Stimulated activated effector memory CD8-positive, alpha-beta T cell treated with anti-CD3 and anti-CD28 coated beads, Interleukin-12 subunit alpha, Interleukin-12 subunit beta, amount 100 ng/mL, for 72 hours (primary cell): ENCODE data around the gene FDX1.

Experiments used
- ATAC-seq: fragments of 150-1000 bp; cut with Tn5 transposase; 2 replicates; pipeline ENCODE4 v1.10.0; 2021
- DNase-seq, 2 donors: peaks; one replicate each; pipeline ENCODE4 v3.0.0; 2021 to 2022; ENCODE audit warnings: low spot score in 2 of 2
- H3K27ac Mint-ChIP-seq: one replicate; pipeline ENCODE4 v1.8.0; 2022; ENCODE audit warnings: mild to moderate bottlenecking, mixed read lengths
- H3K36me3 Mint-ChIP-seq: one replicate; pipeline ENCODE4 v1.8.0; 2022; ENCODE audit warnings: mild to moderate bottlenecking, mixed read lengths
- H3K4me1 Mint-ChIP-seq: one replicate; pipeline ENCODE4 v1.8.0; 2022; ENCODE audit warnings: mixed read lengths
- H3K4me3 Mint-ChIP-seq: one replicate; pipeline ENCODE4 v1.8.0; 2022; ENCODE audit warnings: mild to moderate bottlenecking, mixed read lengths
- H3K9me3 Mint-ChIP-seq: one replicate; pipeline ENCODE4 v1.8.0; 2022; ENCODE audit warnings: mixed read lengths

The FDX1 gene

DNA sequence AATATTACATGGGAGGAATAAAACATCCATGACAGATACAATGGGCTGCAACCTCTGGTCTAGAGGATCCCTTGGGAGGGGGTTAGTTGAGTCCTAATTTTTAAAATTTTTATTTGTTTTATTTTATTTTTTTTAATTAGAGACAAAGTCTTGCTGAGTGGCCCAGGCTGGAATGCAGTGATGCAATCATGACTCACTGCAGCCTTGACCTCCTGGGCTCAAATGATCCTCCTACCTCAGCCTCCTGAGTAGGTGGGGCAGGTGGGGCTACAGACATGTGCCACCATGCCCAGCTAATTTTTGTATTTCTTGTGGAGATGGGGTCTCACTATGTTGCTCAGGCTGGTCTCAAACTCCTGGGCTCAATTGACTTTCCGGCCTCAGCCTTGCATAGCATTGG, 43.1 kb downstream of the FDX1 start:
- DNase-seq (no peak), ATAC-seq (no peak)

DNA sequence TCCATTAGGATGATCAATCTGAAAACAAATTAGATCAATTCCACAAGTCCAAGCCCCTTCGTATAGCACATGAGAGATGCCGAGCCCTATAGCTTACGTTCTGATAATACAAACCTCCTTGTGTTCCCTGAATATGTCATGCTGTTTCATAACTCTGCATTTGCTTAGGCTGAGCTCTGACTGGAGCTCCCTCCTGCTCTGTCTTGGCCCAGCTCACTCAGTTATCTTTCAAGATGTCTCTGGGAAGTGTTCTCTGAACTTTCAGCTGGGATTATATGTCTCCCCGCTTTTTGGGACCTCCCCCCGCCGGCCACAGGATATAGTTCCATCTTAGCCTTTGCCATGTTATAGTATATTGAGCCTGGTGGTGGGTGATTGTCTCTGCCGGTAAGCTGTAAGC, 44.0 kb downstream of the FDX1 start:
- no peak overlapping the region for H3K27ac Mint-ChIP-seq
- no peak overlapping the region for H3K4me3 Mint-ChIP-seq
- no peak for DNase-seq
- ATAC-seq: no peak
- no peaks in the 10 kb centered on the region for H3K4me1 Mint-ChIP-seq
- no peaks in the 10 kb centered on the region for H3K36me3 Mint-ChIP-seq
- no peaks in the 10 kb centered on the region for H3K9me3 Mint-ChIP-seq

More for the DNA sequence above, 43.1 kb downstream of the FDX1 start:
- H3K27ac Mint-ChIP-seq: no peak overlapping the region
- no peak overlapping the region for H3K4me3 Mint-ChIP-seq
- H3K4me1 Mint-ChIP-seq: no peaks in the 10 kb centered on the region
- H3K9me3 Mint-ChIP-seq: no peaks in the 10 kb centered on the region
- H3K36me3 Mint-ChIP-seq: no peaks in the 10 kb centered on the region

DNA sequence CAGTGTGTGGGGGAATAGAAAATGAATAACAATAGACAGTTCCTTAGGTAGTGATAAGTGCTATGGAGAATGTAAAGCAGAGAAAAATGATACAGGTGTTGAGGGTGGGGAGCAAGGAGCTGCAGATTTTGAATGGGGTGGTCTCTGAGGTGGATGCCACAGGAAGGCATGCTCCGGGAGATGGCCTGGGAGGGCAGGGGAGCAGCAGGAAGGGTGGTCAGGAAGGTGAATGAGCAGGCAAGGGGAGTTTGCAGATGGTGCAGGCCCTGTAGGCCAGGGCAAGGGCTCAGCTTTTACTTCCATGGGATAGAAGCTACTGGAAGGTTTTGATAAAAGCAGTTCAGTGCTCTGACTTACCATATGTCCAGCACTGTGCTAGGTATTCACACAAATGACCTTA, 44.8 kb downstream of the FDX1 start:
- peak overlapping the region; percentile 15 for H3K27ac Mint-ChIP-seq
- H3K9me3 Mint-ChIP-seq: no peaks in the 10 kb centered on the region

DNA sequence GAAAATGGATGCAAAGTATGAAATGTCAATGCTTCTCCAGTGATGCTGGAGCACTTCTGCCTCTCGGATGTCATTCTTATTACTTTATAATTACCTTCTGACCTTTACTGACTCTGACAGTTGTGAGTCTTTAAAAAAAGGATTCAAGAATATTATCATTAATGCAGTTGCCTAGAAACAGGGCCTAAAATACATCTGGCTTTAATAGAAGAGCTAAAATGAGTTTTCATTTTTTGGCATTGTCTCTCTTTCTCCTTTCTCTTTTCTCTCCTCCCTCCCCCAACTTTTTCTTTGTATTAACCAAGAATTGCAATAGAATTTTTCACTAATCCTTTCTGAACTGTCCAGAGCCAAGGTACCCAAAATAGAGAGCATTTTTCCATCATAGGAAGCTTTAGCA, 45.9 kb downstream of the FDX1 start:
- no peaks in the 10 kb centered on the region for H3K4me1 Mint-ChIP-seq
- no peaks in the 10 kb centered on the region for H3K9me3 Mint-ChIP-seq
- ATAC-seq: no peak
- H3K4me3 Mint-ChIP-seq: no peak overlapping the region
- no peaks in the 10 kb centered on the region for H3K36me3 Mint-ChIP-seq
- DNase-seq: no peak
- no peak overlapping the region for H3K27ac Mint-ChIP-seq

More for the DNA sequence above, 44.8 kb downstream of the FDX1 start:
- no peak for DNase-seq
- H3K4me1 Mint-ChIP-seq: no peaks in the 10 kb centered on the region
- H3K36me3 Mint-ChIP-seq: no peaks in the 10 kb centered on the region
- H3K4me3 Mint-ChIP-seq: no peak overlapping the region
- ATAC-seq: no peak

DNA sequence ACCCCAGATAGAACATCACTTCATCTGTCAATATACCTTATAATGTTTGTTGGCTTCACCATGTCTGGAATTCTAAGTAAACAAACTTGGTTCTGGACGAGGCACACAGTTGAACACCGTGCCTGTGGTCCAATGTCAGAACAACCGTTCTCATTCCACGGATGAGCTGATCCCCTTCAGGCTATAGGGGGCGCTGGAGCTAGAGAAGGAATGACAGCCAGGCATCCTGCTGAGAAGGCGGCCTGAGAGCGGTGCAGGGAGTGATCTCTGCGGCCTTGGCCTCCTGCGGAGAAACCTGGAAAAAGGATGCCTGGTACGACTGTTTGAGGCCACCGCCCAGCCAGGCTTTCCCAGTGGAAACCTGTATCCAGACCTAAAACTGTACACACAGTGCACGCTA, 48.7 kb downstream of the FDX1 start:
- no peaks in the 10 kb centered on the region for H3K9me3 Mint-ChIP-seq
- H3K4me1 Mint-ChIP-seq: no peaks in the 10 kb centered on the region
- H3K36me3 Mint-ChIP-seq: no peaks in the 10 kb centered on the region
- H3K4me3 Mint-ChIP-seq: no peak overlapping the region
- DNase-seq: no peak
- ATAC-seq: no peak
- no peak overlapping the region for H3K27ac Mint-ChIP-seq

DNA sequence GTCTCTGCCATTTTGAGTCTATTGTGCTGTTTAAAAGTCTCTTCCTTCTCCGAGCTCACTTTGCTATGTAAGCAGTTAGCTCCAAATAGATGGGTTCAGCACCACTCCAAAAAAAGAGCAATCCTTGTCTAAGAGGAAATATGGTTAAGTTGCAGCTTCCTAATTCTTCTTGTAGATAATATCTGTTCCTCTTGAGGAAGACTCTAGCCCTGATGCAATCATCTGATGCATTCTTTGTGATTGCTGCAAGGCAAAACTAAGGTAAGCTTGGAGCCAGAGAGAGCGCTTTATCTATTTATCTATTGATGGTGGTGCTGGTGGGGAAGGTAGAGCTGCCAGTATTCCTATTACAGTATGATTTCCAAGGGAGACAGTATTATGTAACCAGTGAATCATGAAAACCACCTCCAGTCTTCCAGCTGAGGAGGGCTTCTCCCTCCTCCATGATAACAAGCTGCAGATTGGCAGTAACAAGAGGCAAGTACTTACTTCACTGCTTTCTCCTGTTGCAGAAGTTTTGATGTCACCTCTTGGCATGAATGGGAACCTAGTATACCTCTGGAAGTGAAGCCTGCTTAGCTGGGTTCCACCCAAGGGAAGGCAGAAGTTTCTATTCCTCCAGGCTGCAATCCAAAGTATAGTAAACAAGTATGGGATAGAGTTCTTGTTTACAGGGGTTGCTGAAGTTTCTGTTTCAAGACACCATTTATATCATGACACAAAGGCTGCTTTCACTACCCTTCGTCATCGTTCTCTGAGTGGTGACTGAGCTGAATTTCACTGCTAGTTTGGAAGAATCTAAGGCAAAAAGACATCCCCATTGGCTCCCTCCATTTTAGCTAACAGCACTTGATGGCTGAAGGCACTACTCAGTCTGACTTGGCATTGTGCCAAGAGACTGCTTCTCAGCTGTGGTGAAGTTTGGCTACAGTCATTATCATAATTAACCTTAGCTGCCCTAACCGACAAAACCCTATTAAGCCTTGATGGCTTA, 49.7 kb downstream of the FDX1 start:
- H3K9me3 Mint-ChIP-seq: no peaks in the 10 kb centered on the region
- DNase-seq (no peak), ATAC-seq (no peak)
- no peaks in the 10 kb centered on the region for H3K36me3 Mint-ChIP-seq
- H3K4me3 Mint-ChIP-seq: no peak overlapping the region
- H3K27ac Mint-ChIP-seq: no peak overlapping the region
- no peaks in the 10 kb centered on the region for H3K4me1 Mint-ChIP-seq

DNA sequence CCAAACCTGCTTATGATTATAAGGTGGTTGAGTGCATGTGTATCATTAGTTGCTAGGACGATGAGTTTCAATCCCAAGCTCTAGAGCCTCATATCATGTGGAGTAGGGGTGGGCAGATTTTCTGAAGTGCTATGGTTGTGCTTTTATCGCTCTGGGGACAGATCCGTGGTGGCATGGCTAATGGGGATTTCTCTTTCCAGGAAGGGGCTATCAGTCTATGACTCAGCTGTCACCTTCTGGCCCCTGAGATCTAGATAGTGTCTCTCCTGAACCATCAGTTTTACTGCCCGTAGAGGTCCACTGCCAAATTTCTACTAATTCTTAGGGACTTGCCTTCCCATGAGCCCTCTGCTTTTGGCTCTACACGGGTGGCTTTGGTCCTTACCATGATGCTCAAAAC, 51.8 kb downstream of the FDX1 start:
- ATAC-seq (no peak), DNase-seq (no peak)
- Mint-ChIP-seq H3K27ac (no peak overlapping the region), H3K4me3 (no peak overlapping the region), H3K9me3 (no peaks in the 10 kb centered on the region), H3K36me3 (no peaks in the 10 kb centered on the region), H3K4me1 (no peaks in the 10 kb centered on the region)

DNA sequence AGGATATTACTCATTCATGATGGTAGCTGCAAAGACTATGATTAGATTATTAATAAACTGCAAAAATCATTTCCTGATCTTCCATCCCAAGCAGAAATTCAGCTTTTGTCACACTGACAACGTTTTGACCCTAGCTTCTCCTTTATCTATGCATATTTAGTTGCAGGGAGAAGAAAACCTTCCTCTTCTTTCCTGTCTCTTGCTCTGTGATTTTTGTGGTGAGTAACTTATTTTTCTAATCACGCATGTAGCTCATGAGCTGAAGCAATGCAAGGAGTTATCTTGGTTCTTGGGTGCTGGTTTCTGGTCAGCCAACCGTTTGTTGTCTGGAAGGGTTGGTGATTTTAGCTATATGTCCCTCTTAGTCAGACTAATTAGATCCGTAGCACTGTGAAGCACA, 56.4 kb downstream of the FDX1 start:
- no peaks in the 10 kb centered on the region for H3K36me3 Mint-ChIP-seq
- no peaks in the 10 kb centered on the region for H3K9me3 Mint-ChIP-seq
- H3K4me3 Mint-ChIP-seq: no peak overlapping the region
- no peak for DNase-seq
- ATAC-seq: no peak
- H3K27ac Mint-ChIP-seq: no peak overlapping the region
- no peaks in the 10 kb centered on the region for H3K4me1 Mint-ChIP-seq

DNA sequence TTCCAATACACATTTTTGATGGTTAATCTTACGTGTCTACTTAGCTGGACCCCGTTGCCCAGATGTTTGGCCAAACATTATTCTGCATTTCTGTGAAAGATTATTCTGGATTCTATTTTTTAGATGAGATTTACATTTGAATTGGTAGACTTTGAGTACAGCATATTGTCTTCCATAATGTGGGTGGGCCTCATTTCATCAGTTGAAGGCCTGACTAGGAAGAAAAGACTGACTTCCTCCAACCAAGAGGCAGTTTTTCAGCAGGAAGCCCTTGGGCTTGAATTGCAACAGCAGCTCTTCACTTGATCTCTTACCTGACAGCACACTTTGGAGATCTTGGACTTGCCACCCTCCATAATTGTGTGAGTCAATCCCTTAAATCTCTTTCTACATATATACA, 58.7 kb downstream of the FDX1 start:
- Mint-ChIP-seq H3K4me1 (no peaks in the 10 kb centered on the region), H3K36me3 (no peaks in the 10 kb centered on the region), H3K4me3 (no peak overlapping the region), H3K27ac (no peak overlapping the region), H3K9me3 (no peaks in the 10 kb centered on the region)
- no peak for ATAC-seq
- no peak for DNase-seq

DNA sequence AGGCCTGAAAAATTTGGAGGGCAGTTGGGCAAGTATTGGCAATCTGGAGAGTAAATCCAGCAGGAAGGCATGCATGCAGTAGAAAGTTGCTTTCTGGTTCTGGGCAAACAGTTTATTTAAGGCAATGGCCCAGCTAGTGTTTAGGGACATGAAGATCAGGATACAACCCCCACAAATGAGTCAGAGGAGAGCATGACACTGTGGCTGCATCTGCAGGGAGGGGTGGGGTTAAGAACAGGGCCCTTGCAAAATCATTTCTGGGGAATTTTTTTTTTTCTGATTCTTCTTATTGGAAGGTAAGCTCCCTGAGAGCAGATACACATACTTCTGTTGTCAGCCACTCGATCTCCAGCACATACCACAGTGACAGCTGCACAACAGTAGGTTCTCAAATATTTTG, 61.1 kb downstream of the FDX1 start:
- Mint-ChIP-seq H3K9me3 (no peaks in the 10 kb centered on the region), H3K36me3 (no peaks in the 10 kb centered on the region), H3K27ac (no peak overlapping the region), H3K4me1 (no peaks in the 10 kb centered on the region), H3K4me3 (no peak overlapping the region)
- DNase-seq (no peak), ATAC-seq (peak; percentile 65)

DNA sequence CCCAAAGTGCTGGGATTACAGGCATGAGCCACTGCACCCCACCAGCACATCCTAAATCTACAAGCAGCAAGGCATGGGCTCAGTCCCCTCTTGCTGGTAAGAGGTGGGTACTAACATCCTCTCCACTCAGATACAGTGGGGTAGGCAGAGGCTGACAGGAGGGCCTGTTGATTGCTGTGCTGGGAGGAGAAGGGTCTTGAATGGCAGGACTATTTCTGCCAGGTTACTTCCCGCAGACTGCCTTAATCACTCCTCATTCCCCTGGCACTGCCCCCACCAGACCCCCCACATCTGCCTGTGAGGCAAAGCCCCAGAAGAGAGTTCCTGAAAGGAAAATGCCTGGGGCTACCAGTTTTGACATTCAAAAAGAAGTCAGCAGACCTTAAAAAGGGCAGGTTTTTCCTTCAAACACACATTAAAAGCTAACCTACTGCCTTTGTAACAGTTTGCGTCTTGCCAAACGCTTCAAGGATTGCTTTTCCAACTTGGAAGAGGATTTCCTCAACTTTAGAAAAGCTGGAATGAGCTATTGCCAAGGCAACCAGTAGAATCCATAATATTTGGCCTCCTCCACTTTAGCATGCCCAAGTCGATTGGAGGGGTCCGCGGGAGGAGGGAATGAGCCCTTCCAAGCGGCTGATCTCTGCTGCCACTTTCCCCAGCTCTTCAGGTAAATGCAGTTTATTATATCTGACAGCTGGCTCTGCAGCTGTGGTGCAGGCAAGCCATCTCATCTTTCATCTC, 62.0 kb downstream of the FDX1 start:
- no peak for DNase-seq
- H3K9me3 Mint-ChIP-seq: no peaks in the 10 kb centered on the region
- H3K4me3 Mint-ChIP-seq: no peak overlapping the region
- ATAC-seq: no peak
- H3K4me1 Mint-ChIP-seq: no peaks in the 10 kb centered on the region
- no peak overlapping the region for H3K27ac Mint-ChIP-seq
- H3K36me3 Mint-ChIP-seq: no peaks in the 10 kb centered on the region

DNA sequence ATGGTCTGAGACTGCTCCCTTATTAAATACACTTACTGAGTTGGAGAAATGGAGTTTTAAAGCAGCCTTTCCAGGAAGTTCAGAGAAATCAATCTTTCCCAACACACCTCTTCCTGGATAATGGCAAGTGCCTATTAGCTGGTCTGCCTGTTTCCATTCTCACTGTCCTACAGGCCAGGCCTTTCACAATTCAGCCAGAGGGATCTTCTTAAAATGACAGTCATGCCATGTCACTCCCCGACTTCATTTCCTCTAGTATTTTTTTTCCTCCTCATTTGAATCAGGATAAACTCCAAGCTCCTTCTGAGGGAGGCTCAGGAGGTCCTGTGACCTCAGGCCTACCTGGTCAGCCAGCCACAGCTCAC, 62.6 kb downstream of the FDX1 start:
- no peak for DNase-seq
- ATAC-seq: no peak
- H3K9me3 Mint-ChIP-seq: no peaks in the 10 kb centered on the region
- no peaks in the 10 kb centered on the region for H3K36me3 Mint-ChIP-seq
- no peak overlapping the region for H3K4me3 Mint-ChIP-seq
- H3K4me1 Mint-ChIP-seq: no peaks in the 10 kb centered on the region
- H3K27ac Mint-ChIP-seq: no peak overlapping the region

DNA sequence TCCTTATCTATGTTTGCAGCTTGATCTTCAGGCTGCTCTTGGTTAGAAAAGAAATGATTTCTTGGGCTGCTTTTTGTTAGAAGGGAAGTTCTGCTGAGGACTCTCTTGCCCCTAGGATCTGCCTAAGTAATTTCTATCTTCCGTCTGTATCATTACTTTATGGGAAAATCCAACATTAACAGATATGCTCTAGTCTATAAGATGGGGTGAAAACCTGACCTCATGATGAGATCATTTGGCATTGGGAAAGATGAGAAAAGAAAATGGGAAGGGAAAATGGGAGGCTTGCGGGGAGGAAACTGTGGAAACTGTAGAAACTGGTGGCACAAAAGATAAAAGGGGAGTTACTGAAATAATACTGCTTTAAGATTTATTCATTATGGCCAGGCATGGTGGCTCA, 63.6 kb downstream of the FDX1 start:
- H3K36me3 Mint-ChIP-seq: no peaks in the 10 kb centered on the region
- no peaks in the 10 kb centered on the region for H3K9me3 Mint-ChIP-seq
- ATAC-seq: no peak
- no peak overlapping the region for H3K4me3 Mint-ChIP-seq
- H3K27ac Mint-ChIP-seq: no peak overlapping the region
- H3K4me1 Mint-ChIP-seq: no peaks in the 10 kb centered on the region
- no peak for DNase-seq

DNA sequence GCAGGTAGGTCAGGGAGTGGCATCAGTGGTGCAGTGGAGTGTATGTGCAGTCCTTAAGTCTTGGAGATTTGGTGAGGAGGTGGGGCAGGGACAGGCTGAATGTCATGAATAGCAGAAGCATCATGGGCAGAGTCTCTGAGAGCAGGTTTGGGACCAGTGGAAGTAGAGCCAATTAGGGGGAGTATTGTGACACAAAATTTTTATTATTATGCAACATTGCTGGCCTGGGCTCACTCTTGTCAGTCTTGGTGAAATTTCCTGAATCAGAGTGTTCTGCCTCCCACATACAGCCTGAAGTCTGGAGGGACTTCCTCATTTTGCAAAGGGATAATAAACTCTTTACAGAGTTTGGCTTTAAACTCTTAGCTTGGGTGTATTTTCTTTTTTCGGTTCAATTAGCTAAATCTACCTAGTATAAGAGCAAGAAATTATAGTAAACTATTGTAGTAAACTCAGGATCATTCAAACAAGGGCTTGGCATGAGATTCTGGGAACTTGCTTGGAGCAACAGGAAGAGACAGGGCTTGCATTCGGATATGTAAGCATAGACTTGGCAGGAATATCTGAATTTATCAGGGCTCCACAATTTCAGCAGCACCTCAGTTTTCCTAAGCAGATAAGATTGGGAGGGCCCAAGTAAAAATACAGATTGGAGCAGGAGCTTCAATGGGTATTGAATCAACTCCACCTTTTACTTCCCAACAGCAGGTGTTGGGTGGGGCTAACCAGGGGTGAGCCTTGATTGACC, 67.7 kb downstream of the FDX1 start:
- no peaks in the 10 kb centered on the region for H3K9me3 Mint-ChIP-seq
- no peak overlapping the region for H3K4me3 Mint-ChIP-seq
- DNase-seq: no peak
- no peak for ATAC-seq
- no peaks in the 10 kb centered on the region for H3K36me3 Mint-ChIP-seq
- H3K27ac Mint-ChIP-seq: no peak overlapping the region
- no peaks in the 10 kb centered on the region for H3K4me1 Mint-ChIP-seq

DNA sequence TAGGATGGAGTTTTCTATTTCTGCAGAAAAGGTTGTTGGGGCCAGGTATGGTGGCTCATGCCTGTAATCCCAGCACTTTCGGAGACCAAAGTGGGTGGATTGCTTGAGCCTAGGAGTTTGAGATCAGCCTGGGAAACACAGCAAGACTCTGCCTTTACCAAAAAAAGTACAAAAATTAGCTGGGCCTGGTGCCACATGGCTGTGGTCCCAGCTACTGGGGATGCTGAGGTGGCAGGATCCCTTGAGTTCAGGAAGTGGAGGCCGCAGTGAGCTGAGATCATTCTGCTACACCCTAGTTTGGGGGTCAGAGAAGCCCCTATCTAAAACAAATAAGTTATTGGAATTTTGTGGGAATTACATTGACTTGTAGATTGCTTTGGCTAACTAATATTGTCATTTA, 71.7 kb downstream of the FDX1 start:
- no peak overlapping the region for H3K27ac Mint-ChIP-seq

More for the DNA sequence above, 71.7 kb downstream of the FDX1 start:
- DNase-seq (no peak), ATAC-seq (no peak)
- Mint-ChIP-seq H3K9me3 (no peaks in the 10 kb centered on the region), H3K4me3 (no peak overlapping the region), H3K4me1 (no peaks in the 10 kb centered on the region), H3K36me3 (no peaks in the 10 kb centered on the region)
